Measurements from ENCODE around the gene LMO7. TPM values are rescaled to one million over a fixed set of nuclear protein-coding genes. Genes with fewer than 3 reads are reported as not detected.

The LMO7 gene
- total RNA-seq, 1 donor from 2014 or later: 176 TPM

- Histone ChIP-seq H3K4me3 (peak overlapping the region; percentile 1 to 63), H3K4me1 (peaks cover 7 to 9% of the 10 kb centered on the region in 2 donors), H3K27me3 (no peaks in the 10 kb centered on the region), H3K27ac (peak overlapping the region; percentile 86 to 88), H3K9me3 (no peaks in the 10 kb centered on the region), H3K36me3 (no peaks in the 10 kb centered on the region)
- intact Hi-C loops (cut with DNase I): loop anchor here (10.0 kb wide), 2 partner anchors 261 to 1079 kb away; partner anchors contain the start of genes KCTD12 and UCHL3
- TF ChIP-seq CTCF (IDR thresholded peaks at IDR 0.05): no peak
- no peak for DNase-seq (ENCODE audit: low spot score in 2 of 2)
Observed at GRCh38 chr13:75806117-75806516, 170.0 kb downstream of the LMO7 start.

- TF ChIP-seq CTCF (IDR thresholded peaks at IDR 0.05): no peak
- Histone ChIP-seq H3K27me3 (no peaks in the 10 kb centered on the region), H3K4me1 (peaks cover 7 to 16% of the 10 kb centered on the region in 2 donors), H3K36me3 (no peaks in the 10 kb centered on the region), H3K9me3 (no peaks in the 10 kb centered on the region), H3K27ac (no peak overlapping the region), H3K4me3 (no peak overlapping the region)
- intact Hi-C loops (cut with DNase I): no loop called here
- DNase-seq (ENCODE audit: low spot score in 2 of 2): no peak
Observed at GRCh38 chr13:75811361-75811760, 175.2 kb downstream of the LMO7 start.

- Histone ChIP-seq H3K4me1 (peaks cover 7 to 16% of the 10 kb centered on the region in 2 donors), H3K9me3 (no peaks in the 10 kb centered on the region), H3K36me3 (no peaks in the 10 kb centered on the region), H3K27me3 (no peaks in the 10 kb centered on the region), H3K27ac (peak overlapping the region; percentile 64 to 79), H3K4me3 (no peak overlapping the region)
- no peak for TF ChIP-seq CTCF (IDR thresholded peaks at IDR 0.05)
- intact Hi-C loops (cut with DNase I): no loop called here
- DNase-seq (ENCODE audit: low spot score in 2 of 2): no peak
Observed at GRCh38 chr13:75811841-75812240, 175.7 kb downstream of the LMO7 start.

- Histone ChIP-seq H3K27ac (peak overlapping the region; percentile 64 to 79), H3K27me3 (no peaks in the 10 kb centered on the region), H3K36me3 (no peaks in the 10 kb centered on the region), H3K4me3 (peak overlapping the region in 1 of 2 donors; percentile 47), H3K4me1 (peaks cover 4 to 16% of the 10 kb centered on the region in 2 donors), H3K9me3 (no peaks in the 10 kb centered on the region)
- no peak for TF ChIP-seq CTCF (IDR thresholded peaks at IDR 0.05)
- intact Hi-C loops (cut with DNase I): no loop called here
- no peak for DNase-seq (ENCODE audit: low spot score in 2 of 2)
Observed at GRCh38 chr13:75812751-75813181, 176.6 kb downstream of the LMO7 start.

- Histone ChIP-seq H3K9me3 (no peaks in the 10 kb centered on the region), H3K27ac (peak overlapping the region; percentile 64 to 79), H3K4me3 (peak overlapping the region in 1 of 2 donors; percentile 47), H3K4me1 (peaks cover 4 to 16% of the 10 kb centered on the region in 2 donors), H3K36me3 (peaks cover 0 to 3% of the 10 kb centered on the region in 2 donors), H3K27me3 (no peaks in the 10 kb centered on the region)
- TF ChIP-seq CTCF (IDR thresholded peaks at IDR 0.05): no peak
- intact Hi-C loops (cut with DNase I): no loop called here
- no peak for DNase-seq (ENCODE audit: low spot score in 2 of 2)
Observed at GRCh38 chr13:75813323-75813722, 177.2 kb downstream of the LMO7 start.
